ENCODE data around the gene STARD5.

STARD5 gene

DNA sequence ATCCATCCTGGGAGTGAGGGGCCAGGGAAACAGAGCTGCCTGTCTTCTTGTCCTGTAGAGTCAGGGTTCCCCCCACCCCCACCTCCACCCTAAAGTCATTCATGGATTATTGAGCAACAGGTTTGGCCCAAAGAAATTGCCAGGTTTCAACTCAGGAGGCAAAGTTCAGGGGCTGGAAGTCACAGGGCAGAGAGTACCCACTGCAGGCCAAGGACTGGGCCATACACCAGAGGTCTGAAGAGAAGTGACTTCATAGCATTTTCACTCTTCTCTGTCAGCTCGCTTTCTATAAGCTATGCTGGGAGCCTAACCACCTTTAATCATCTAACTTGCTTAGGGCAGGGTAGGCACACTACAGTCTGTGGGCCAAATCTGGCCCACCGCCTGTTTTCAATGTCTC lies 50.1 kb downstream of the STARD5 start:
- Mint-ChIP-seq H3K4me3 (no peak overlapping the region), H3K27ac (no peak overlapping the region), H3K9me3 (peaks cover 35% of the 10 kb centered on the region), H3K4me1 (peaks cover 14% of the 10 kb centered on the region), H3K36me3 (ENCODE audit: low read depth) (peaks cover 13% of the 10 kb centered on the region), H3K27me3 (ENCODE audit: low read depth, poor library complexity) (peaks cover 17% of the 10 kb centered on the region)
- no peak for DNase-seq
- TF ChIP-seq, protein P1, sequence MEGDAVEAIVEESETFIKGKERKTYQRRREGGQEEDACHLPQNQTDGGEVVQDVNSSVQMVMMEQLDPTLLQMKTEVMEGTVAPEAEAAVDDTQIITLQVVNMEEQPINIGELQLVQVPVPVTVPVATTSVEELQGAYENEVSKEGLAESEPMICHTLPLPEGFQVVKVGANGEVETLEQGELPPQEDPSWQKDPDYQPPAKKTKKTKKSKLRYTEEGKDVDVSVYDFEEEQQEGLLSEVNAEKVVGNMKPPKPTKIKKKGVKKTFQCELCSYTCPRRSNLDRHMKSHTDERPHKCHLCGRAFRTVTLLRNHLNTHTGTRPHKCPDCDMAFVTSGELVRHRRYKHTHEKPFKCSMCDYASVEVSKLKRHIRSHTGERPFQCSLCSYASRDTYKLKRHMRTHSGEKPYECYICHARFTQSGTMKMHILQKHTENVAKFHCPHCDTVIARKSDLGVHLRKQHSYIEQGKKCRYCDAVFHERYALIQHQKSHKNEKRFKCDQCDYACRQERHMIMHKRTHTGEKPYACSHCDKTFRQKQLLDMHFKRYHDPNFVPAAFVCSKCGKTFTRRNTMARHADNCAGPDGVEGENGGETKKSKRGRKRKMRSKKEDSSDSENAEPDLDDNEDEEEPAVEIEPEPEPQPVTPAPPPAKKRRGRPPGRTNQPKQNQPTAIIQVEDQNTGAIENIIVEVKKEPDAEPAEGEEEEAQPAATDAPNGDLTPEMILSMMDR (IDR thresholded peaks at IDR 0.05): no peak

DNA sequence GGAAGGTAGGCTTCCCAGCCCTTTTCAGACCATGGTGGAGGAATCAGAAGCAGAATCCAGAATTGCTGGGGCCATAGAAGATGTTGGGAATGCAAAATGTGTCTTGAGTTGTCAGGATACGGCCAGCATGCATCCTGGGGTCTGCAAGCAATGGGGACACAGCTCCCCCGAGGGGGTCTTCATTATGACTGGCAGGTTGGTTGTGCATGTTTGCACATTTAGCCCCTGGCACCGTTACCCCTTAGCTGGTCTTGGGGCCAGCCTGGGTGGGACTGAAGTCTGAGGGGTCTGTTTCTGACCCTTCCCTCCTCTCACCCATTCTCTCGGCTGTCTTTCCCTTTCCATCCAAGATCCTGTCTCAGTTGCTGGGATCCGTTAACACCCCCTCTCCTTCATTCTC lies 50.7 kb downstream of the STARD5 start:
- peaks cover 11% of the 10 kb centered on the region for H3K36me3 Mint-ChIP-seq (ENCODE audit: low read depth)
- H3K27ac Mint-ChIP-seq: no peak overlapping the region
- H3K4me3 Mint-ChIP-seq: no peak overlapping the region
- H3K9me3 Mint-ChIP-seq: peaks cover 28% of the 10 kb centered on the region
- peaks cover 14% of the 10 kb centered on the region for H3K4me1 Mint-ChIP-seq
- TF ChIP-seq, protein P1 (IDR thresholded peaks at IDR 0.05): no peak
- H3K27me3 Mint-ChIP-seq (ENCODE audit: low read depth, poor library complexity): peaks cover 11% of the 10 kb centered on the region
- no peak for DNase-seq

DNA sequence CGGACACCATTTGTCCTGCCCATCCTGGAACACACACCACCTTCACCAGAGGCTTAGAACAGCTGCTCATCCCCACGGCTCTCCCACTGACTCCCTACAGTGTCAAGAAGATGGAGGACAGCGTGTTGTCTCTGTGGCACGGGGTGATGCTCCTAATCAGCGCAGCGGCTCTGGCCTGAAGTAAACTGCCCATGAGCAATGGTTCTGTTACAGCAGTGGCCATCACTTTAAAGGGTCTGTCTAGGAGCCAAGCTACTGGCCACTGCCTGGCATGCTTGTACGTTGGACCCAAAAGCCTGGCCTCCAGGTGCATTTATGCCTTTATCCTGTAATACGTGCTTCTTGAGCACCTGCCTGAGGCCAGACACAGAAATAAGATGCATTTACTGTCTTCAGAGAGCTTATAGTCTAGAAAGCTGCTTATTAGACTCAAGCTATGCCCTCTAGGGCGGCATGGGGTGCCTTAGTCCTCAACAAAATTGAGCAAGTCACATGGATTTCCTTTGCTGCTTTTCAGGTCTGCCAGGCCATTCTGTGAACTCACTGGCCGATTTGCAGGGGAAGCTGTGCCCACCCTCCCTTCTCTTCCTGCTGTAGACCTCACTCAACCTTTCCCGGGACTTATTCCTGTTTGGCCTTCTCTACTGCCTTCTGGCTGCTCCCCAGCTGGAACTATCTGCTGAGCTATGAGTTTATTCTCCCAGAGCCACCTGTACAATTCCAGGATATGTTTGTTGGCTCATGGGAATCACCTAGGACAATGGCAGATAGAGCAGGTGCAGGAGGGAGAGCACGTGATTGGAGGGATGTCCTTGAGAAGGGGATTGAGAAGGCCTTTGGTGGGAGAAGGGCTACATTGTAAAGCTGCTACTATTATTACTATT lies 51.9 kb downstream of the STARD5 start:
- Mint-ChIP-seq H3K27ac (no peak overlapping the region), H3K4me1 (peaks cover 14% of the 10 kb centered on the region), H3K9me3 (peaks cover 17% of the 10 kb centered on the region), H3K36me3 (ENCODE audit: low read depth) (peaks cover 6% of the 10 kb centered on the region), H3K27me3 (ENCODE audit: low read depth, poor library complexity) (peaks cover 10% of the 10 kb centered on the region), H3K4me3 (no peak overlapping the region)
- no peak for DNase-seq
- TF ChIP-seq, protein P1 (IDR thresholded peaks at IDR 0.05): no peak

DNA sequence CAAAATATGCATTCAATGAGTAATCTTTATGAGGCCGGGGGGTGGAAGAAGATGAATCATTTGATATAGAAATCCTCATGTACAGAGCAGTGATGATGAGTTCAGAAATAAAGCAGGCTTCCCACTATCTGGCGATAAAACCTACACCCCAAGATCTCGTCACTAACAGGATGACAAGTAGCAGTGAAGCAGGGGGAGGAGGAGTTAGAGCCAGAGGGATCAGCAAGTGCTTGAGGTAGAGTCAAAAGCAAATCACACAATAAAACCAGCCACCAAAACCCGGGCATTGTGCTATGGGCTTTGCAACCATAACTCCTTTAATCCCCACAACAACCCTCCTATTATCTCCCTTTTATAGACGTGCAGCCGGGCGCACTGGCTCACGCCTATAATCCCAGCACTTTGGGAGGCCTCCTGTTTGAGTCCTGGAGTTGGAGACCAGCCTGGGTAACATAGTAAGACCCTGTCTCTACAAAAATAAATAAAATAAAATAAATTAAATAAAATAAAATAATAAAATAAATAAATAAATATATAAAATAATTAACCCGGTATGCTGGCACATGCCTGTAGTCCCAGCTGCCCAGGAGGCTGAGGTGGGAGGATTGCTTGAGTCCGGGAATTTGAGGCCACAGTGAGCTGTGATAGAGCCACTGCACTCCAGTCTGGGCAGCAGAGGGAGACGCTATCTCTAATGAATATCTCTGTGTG lies 53.0 kb downstream of the STARD5 start:
- DNase-seq: no peak
- TF ChIP-seq, protein P1 (IDR thresholded peaks at IDR 0.05): no peak
- no peak overlapping the region for H3K4me3 Mint-ChIP-seq
- peaks cover 10% of the 10 kb centered on the region for H3K27me3 Mint-ChIP-seq (ENCODE audit: low read depth, poor library complexity)
- peaks cover 22% of the 10 kb centered on the region for H3K4me1 Mint-ChIP-seq
- no peak overlapping the region for H3K27ac Mint-ChIP-seq
- H3K36me3 Mint-ChIP-seq (ENCODE audit: low read depth): no peaks in the 10 kb centered on the region
- H3K9me3 Mint-ChIP-seq: peaks cover 7% of the 10 kb centered on the region

DNA sequence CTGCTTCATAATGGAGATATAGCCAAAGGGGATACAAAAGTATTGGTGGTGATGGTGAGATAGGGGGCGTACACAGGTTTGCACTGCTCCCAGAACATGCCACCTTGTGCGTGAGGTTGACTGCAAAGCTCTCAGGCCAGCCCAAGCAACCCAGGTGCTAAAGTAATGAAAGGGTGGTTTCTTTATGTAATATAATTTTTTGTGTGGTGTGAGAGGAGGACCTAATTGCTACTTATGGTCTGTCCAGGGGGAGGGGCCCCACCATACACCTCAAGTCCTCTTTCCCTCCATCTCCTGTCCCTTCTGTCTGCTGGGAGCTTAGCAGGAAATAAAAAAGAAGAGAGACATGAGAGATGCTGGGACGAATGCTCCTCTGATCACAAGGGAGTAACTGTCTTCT lies 53.8 kb downstream of the STARD5 start:
- no peak overlapping the region for H3K4me3 Mint-ChIP-seq
- H3K27me3 Mint-ChIP-seq (ENCODE audit: low read depth, poor library complexity): peaks cover 10% of the 10 kb centered on the region
- no peak overlapping the region for H3K27ac Mint-ChIP-seq
- TF ChIP-seq, protein P1 (IDR thresholded peaks at IDR 0.05): no peak
- H3K9me3 Mint-ChIP-seq: peaks cover 1% of the 10 kb centered on the region
- no peak for DNase-seq
- no peaks in the 10 kb centered on the region for H3K36me3 Mint-ChIP-seq (ENCODE audit: low read depth)
- H3K4me1 Mint-ChIP-seq: peaks cover 26% of the 10 kb centered on the region

All from nephron progenitor cell (in vitro differentiated cells).